ENCODE data around the gene LACTBL1.

- TF ChIP-seq CTCF (IDR thresholded peaks at IDR 0.05) (no peak), EZH2 (IDR thresholded peaks at IDR 0.05; ENCODE audit: borderline replicate concordance, insufficient read depth, low read depth, low read length, poor library complexity, severe bottlenecking) (no peak)
These were observed 3.0 kb upstream of the LACTBL1 start for GRCh38 chr1:22975694-22976093.
